SHP77 (cell line): ENCODE data around the gene BRCA1.

Experiments used
- DNase-seq, 2 experiments: peaks; one replicate each; lab custom pipeline; 2025; lab: John Stamatoyannopoulos, UW

BRCA1 gene

DNA sequence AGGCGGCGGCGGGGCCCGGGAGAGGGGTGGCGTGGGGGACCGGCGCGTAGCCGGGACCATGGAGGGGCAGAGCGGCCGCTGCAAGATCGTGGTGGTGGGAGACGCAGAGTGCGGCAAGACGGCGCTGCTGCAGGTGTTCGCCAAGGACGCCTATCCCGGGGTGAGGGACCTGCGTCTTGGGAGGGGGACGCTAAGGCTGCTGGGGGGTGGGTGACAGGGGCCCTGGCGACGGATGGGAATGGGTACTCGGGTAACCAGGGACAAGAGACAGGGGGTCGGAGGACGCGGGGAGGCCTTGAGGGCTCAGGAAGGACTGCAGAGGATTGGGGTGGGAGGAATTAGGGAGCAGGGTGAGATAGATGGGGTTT is 99.9 kb downstream of the BRCA1 start:
- no peak for DNase-seq

DNA sequence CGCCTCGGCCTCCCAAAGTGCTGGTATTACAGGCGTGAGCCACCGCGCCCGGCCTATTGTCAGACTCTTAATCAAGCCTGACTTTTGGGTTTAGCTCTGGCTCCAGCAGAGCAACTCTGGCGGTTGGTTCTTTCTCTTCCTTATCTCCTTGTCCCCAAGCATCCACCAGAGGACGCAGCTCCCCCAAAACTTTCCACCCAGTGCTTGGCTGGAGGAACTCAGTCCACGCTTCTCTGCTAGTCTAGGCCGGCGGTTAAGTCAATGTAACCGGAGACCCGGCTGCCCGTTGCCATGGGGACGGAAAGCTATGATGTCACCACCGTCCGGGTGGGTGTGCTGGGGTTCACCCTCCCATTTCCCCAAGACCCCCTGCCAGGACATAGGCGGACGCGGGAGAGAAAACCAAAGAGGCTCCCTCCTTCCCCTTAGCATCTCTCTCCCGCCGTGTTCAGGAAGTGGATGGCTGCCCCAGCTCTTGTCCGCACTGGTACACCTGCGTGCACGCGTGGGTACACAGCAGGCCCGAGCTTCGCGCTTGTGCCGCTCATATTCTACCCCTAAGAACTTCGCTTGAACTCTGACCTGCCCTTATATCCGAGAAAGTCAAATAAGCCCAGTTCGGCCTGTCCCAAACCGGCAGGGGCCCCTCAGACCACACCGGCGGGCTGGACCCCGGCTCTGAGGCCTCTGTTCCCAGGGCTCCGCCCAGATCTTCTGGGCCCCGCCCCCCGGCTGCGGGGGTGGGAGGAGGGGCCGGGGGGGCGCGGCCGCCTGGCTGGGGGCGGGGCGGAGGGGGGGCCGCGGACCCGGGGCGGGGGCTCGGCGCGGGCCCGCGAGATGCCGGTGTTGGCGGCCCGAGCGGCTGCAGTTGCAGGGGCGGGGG is 100.5 kb downstream of the BRCA1 start, which contains the start of gene RND2:
Gene RND2 (plus strand): TSS at position 825 of the 883 bp plus-strand sequence. CDS start 117 bp downstream, outside the sequence.
- DNase-seq = peak; percentile 92 to 93

DNA sequence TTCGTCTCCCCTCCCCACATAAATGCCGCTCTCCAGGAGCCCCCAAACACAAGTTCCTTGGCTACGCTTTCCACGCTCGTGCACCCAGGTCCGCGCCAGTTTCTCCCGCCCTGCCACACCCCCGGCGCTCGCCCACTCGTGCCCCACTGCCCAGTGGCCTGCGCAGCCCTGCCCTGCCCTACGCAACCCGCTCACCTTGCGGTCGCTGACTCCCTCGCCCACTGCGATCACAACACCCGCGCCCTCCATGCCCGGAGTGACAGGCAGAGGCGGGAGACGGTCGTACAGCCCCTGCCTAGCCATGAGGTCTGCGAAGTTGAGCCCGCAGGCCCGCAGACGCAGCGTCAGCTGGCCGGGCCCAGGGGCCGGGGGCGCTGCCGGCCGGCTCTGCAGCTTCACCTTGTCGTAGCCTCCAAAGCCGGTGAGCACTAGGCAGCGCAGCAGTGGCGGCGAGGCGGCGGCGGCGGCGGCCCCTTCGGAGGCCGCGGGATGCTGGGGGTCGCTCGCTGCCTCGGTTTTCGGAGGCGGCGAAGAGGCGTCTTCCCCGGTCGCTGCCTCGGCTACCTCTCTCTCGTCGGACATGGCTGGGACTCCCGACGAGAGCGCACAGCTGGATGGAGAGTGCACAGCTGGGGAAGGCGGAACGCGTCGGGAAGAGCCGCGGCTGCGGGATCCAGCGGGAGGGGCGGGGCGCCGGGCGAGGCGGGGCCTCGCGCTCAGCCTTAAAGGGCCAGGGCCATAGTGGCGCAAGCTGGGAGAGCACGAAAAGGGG is 103.2 kb downstream of the BRCA1 start, which contains the start of gene VAT1:
Gene VAT1 (minus strand): TSS at position 645 of the 772 bp plus-strand sequence. CDS start 63 bp downstream, at position 582.
- DNase-seq = peak; percentile 62 to 67

DNA sequence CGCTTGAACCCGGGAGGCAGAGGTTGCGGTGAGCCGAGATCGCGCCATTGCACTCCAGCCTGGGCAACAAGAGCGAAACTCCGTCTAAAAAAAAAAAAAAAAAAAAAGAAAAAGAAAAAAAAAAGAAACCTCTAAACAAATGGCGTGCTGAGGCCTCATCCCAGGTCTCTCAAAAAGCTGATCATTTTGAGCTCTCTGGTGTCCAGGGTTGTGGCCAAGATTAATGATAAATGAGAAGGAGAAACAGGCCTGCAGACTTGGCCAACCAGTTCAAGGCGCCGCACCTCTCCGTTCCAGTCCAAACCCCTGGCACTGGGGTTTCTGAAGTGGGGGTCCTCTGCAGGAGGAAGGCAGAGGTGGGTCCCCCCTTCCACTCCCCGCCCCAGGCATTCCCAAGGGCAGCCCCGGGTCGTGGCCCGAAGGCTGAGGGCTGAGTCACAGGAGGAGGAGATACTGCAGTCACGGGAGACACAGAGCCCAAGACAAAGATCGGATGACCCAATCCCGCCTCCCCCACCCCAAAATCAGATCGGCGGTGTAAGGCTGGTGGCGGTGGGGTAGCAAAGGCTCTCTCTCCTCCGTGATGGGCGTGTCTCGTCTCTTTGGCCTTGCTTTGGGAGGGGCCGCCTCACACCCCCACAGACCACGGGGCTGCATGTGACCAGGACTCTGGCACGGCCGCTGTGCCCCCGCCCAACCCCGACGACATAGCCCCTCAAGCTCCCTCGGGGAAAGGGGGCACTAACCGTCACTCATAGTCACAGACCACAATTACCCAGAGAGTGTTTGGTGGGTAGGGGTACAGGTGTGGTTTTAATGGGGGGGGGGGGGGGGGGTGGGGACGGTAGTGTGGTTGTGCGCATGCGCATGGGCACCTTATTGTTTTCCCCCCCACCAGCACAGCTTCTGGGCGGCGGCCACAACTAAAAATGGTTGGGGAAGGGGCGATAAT is 104.1 kb downstream of the BRCA1 start:
- DNase-seq = peak in 1 of 2 experiments; percentile 15

GRCh38 chr17:43020030-43020621 is 105.0 kb downstream of the BRCA1 start:
- DNase-seq = no peak

- DNase-seq = no peak
Observed at GRCh38 chr17:43019418-43019817, 105.7 kb downstream of the BRCA1 start.

GRCh38 chr17:43018932-43019331 is 106.2 kb downstream of the BRCA1 start:
- no peak for DNase-seq

DNA sequence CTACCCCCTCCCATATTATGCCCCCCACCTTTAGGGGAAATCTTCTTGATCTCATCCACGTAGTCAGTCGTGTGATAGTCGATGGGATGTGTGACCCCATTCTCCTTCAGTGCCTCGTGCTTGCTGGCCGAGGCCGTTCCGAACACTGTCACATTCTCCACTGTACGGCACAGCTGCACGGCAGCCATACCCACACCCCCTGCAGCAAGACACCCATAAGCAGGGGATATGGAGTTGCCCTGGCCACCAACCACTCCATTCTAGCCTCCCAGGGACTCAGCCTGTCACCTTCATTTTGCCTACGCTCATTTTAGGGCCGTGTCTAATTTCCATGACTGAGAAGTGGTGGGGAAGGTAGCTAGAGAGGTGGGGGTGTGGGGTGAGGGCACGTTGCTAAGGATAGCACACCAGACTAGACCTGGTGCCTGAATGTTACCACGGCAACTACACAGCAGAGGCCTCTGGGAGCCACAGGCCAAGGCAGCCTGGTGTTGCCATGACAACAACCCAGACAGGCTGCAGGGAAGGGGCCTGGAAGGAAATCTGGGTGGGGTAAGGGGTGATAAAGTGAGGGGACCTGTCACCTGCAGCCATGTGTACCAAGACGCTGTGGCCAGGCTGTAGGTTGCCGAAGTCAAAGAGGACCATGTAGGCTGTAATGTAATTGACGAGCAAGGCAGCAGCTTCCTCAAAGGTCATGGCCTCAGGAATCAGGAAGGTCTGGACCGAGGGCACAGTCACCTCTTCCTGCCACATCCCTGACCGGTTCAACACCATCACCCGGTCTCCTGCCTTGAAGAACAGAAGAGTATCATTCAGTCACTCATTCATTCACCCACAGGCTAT is 106.9 kb downstream of the BRCA1 start:
- DNase-seq = no peak

DNA sequence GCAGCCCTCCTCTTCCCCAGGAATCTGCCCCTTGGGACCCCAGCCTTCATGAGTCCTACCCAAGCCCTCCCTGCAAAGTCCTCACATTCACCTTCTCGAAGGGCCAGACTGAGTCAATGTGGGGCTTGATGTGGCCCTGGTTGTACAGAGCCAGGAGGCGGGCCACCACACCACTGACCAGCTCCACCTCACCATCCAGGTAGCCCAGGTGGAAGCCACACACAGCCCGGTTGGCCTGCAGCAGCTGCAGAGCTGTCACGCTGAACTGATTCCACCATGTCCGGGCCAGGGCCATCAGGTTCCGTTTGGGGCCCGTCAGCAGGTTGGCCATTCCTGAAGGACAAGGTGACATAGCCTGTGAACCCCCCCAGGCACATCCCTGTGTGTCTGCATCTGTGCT is 108.9 kb downstream of the BRCA1 start:
- DNase-seq = no peak

DNA sequence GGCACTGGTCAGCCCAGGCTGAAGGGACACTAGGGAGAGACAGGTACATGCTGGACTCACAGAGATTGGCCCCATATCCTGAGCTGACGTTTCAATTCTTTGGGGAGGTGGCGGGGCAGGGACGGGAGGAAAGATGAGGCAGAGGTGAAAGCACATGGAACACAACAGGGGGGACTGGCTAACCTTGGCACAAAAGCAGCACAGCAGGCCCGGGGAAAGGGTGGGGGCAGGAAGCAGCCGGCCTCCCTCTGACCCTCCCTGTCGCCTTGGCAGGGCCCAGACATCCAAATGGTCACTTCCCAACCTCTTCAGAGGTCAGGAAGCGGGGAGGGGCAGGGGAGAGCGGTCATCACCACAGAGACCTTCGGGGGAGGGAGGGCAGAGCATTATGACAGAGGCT is 109.6 kb downstream of the BRCA1 start:
- DNase-seq = no peak

GRCh38 chr17:43014649-43015542 is 110.3 kb downstream of the BRCA1 start:
- no peak for DNase-seq

DNA sequence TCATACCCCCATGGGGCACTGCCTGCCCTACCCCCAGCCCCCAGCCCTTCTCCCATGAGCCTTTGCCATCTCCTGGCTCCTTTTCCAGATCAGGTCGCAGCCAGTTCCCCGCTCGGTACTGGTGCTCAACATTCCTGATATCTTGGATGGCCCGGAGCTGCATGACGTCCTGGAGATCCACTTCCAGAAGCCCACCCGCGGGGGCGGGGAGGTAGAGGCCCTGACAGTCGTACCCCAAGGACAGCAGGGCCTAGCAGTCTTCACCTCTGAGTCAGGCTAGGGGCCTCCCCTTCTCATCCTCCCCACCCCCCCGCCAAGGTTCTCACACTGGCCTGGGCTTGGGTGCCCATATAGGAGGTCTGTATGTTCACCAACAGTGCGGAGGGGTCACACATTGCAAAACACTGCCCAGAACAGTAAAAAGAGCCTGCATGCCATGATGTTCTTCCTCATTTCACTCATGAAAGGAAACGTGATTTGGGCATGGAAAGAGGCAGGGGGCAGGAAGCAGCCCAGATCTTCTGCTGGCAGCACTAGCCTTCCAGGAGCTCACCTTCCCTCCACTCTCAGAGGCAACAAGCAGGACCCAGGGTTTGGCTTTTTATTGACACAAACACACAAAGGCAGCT is 111.0 kb downstream of the BRCA1 start:
- DNase-seq = no peak

DNA sequence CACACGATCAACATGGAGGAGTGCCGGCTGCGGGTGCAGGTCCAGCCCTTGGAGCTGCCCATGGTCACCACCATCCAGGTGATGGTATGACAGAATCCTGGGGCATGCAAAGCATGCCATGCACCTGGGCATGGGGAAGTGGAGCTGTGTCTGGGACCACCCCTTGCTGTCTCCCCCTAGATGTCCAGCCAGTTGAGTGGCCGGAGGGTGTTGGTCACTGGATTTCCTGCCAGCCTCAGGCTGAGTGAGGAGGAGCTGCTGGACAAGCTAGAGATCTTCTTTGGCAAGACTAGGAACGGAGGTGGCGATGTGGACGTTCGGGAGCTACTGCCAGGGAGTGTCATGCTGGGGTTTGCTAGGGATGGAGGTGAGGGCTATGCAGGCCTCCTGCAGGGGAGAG is 111.9 kb downstream of the BRCA1 start:
- no peak for DNase-seq

DNA sequence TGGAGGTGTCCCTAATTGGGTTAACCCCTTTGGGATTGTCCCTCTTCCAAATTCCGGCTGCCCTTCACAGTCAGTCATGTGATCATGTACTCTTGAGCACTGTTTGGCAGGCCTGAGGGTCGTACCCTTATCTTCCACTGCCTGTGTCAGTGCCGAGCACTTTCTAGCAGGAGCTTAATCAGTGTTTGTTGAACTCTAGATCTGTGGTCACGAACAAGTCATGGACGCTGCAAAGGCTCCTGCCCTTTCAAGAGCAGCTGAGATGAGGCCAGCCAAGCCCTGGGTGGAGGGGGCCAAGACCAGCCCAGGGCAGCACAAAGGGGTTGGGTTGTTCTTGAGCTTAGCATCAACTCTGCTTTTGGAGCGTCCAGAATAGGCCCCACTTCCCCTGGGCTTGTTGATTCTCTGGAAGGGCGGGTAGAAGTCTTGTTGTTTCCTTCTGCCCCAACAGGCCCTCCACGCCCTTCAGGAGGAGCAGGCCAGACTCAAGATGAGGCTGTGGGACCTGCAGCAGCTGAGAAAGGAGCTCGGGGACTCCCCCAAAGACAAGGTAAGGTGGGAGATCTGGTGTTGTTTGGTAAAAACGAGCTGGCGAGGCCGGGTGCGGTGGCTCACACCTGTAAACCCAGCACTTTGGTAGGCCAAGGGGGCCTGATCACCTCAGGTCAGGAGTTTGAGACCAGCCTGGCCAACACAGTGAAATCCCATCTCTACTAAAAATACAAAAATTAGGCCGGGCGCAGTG is 113.3 kb downstream of the BRCA1 start:
- DNase-seq = no peak

DNA sequence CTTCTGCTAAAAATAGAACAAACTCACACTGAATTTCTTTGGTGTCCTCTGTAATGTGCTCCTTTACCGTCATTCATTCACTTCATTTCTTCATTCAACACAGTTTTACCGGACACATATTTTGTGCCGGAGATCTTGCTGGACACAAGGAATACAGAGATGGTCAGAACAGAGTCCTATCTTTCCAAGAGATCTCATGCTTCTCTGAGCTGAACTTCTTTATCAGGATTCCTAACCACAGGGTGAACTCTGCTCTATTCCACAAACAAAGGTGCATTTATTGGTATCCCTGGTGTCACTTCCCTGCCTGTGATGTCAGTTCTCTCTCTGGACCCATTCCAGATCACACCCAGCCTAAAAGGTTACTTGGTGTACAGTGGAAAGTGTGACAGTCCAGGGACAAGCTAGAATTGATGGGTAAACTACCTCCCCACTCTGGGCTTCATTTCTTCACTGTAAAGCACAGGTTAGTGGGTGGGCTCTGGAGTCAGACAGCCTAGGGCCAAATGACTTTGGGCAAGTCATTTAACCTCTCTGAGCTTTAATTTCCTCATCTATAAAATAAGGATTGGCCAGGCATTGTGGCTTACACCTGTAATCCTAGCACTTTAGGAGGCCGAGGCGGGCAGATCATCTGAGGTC is 114.4 kb downstream of the BRCA1 start:
- DNase-seq = no peak

DNA sequence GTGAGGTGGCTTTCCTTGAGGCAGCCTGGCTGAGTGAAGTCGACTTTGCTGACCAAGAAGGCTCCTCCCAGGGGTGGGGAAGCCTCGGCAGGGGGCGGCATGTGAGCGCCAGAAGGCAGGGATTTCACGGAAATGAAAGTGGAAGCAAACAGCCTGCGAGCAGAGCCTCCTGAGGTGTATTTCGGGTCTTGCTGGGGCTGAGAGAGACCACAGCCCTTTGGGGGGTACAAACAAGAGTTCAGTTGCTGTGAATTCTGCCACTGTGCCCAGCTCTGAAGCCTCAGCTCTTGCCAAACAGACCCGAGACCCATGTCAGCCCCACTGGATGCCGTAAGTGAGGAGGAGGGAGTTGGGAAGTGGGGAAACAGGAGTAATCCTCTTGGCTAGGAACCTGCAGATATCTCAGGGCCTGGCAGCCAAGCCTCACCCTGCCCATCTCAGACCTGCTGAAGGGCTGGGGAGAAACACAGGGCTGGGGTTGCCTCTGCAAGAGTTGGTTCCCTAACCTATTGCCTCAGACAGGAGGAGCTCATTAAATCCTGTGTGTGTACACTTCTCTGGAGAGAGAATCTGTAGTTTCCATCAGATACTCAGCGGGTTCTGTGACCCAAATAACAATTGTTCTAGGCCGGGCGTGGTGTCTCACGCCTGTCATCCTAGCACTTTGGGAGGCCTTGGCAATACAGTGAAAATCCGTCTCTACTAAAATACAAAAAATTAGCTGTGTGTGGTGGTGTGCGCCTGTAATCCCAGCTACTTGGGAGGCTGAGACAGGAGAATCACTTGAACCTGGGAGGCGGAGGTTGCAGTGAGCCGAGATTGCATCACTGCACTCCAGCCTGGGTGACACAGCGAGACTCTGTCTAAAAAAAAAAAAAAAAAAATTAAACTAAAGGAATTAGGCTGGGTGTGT is 118.3 kb downstream of the BRCA1 start, which contains the start of gene IFI35:
Gene IFI35 (plus strand): TSS at position 146 of the 913 bp plus-strand sequence. CDS start 164 bp downstream, at position 310.
- DNase-seq = peak; percentile 54 to 63
